GM21526 (cell line): Measurements from ENCODE around the gene CREBBP.

Experiments
- ATAC-seq: cut with Tn5 transposase; IDR thresholded peaks from one replicate; pipeline ENCODE4 v1.9.1; 2021; ENCODE audit warnings: moderate library complexity; ENCODE audit not compliant: unreplicated experiment, low FRiP score

Gene CREBBP

GRCh38 chr16:3800477-3801270 lies 79.8 kb downstream of the CREBBP start:
- no peak for ATAC-seq

GRCh38 chr16:3800019-3800418 lies 80.5 kb downstream of the CREBBP start:
- ATAC-seq: no peak

- ATAC-seq: no peak
Measured at GRCh38 chr16:3799354-3799753, 81.2 kb downstream of the CREBBP start.

GRCh38 chr16:3798838-3799237 lies 81.7 kb downstream of the CREBBP start:
- no peak for ATAC-seq

GRCh38 chr16:3797904-3798811 lies 82.4 kb downstream of the CREBBP start:
- ATAC-seq: no peak

GRCh38 chr16:3797473-3797872 lies 83.0 kb downstream of the CREBBP start:
- ATAC-seq: no peak

- no peak for ATAC-seq
Measured at GRCh38 chr16:3793161-3793576, 87.3 kb downstream of the CREBBP start.

- no peak for ATAC-seq
Measured at GRCh38 chr16:3792472-3793012, 88.0 kb downstream of the CREBBP start.

- no peak for ATAC-seq
Measured at GRCh38 chr16:3791701-3792100, 88.8 kb downstream of the CREBBP start.

GRCh38 chr16:3789375-3790099 lies 91.0 kb downstream of the CREBBP start:
- ATAC-seq: no peak

GRCh38 chr16:3788711-3789374 lies 91.7 kb downstream of the CREBBP start:
- no peak for ATAC-seq

- no peak for ATAC-seq
Measured at GRCh38 chr16:3787924-3788661, 92.4 kb downstream of the CREBBP start.

- no peak for ATAC-seq
Measured at GRCh38 chr16:3785413-3785812, 95.1 kb downstream of the CREBBP start.

- ATAC-seq: no peak
Measured at GRCh38 chr16:3783516-3783915, 97.0 kb downstream of the CREBBP start.

GRCh38 chr16:3782566-3782965 lies 97.9 kb downstream of the CREBBP start:
- ATAC-seq: no peak

GRCh38 chr16:3781421-3781820 lies 99.1 kb downstream of the CREBBP start:
- ATAC-seq: no peak

GRCh38 chr16:3780570-3780969 lies 99.9 kb downstream of the CREBBP start:
- no peak for ATAC-seq

GRCh38 chr16:3776316-3776715 lies 104.2 kb downstream of the CREBBP start:
- no peak for ATAC-seq

- no peak for ATAC-seq
Measured at GRCh38 chr16:3774819-3775218, 105.7 kb downstream of the CREBBP start.
